Stomach smooth muscle (tissue), 2 donors: ENCODE measurements around the gene ATP8A1.

Experiments
- H3K27ac ChIP-seq: one replicate; pipeline ENCODE4 v1.7.0; 2013; ENCODE audit warnings: mild to moderate bottlenecking, low read length, inconsistent platforms
- H3K27me3 ChIP-seq, 2 donors: one replicate each; pipeline ENCODE4 v1.7.0; 2013; ENCODE audit warnings: low read length in 2 of 2; ENCODE audit not compliant: insufficient read depth in 2 of 2, control insufficient read depth in 1 of 2
- H3K36me3 ChIP-seq, 2 donors: one replicate each; pipeline ENCODE4 v1.7.0; 2013; ENCODE audit warnings: low read length in 2 of 2; ENCODE audit not compliant: control insufficient read depth in 2 of 2, insufficient read depth in 2 of 2
- H3K4me1 ChIP-seq: one replicate; pipeline ENCODE4 v1.7.0; 2013; ENCODE audit warnings: low read length; ENCODE audit not compliant: control insufficient read depth, insufficient read depth
- H3K4me3 ChIP-seq, 2 donors: one replicate each; pipeline ENCODE4 v1.7.0; 2013; ENCODE audit warnings: low read length in 2 of 2
- H3K9ac ChIP-seq, 2 donors: one replicate each; pipeline ENCODE4 v1.7.0; 2013; ENCODE audit warnings: low read length in 2 of 2, mild to moderate bottlenecking in 1 of 2
- H3K9me3 ChIP-seq, 2 donors: one replicate each; pipeline ENCODE4 v1.7.0; 2013; ENCODE audit warnings: low read length in 2 of 2; ENCODE audit not compliant: control insufficient read depth in 2 of 2
- donor health status: healthy.
- donor health status: Pancreatic carcinoma.

Gene ATP8A1

GRCh38 chr4:42607011-42607726, 49.7 kb downstream of the ATP8A1 start:
- Histone ChIP-seq H3K9me3 (no peaks in the 10 kb centered on the region), H3K36me3 (no peaks in the 10 kb centered on the region), H3K4me3 (no peak overlapping the region), H3K27me3 (no peaks in the 10 kb centered on the region), H3K9ac (no peak overlapping the region), H3K4me1 (no peaks in the 10 kb centered on the region), H3K27ac (no peak overlapping the region)

DNA sequence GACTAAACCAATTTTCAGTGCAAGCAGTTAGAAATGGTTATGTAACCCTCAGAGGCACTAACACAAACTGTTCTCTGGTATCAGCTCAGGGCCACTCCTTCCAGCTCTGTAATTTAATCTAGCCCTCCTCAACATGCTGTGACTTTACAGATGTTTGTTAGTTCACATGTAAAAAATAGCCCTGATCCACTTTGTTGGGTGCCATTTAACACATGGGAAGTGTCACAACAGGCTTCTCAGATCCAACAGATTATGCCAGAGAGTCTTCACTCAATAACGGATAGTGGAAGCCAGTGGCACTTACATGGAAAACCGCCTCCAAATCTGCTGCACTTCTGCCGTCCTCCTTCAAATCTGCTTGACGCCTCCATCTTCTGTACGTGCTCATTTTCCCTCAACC, 51.6 kb downstream of the ATP8A1 start:
- Histone ChIP-seq H3K9me3 (no peaks in the 10 kb centered on the region), H3K4me3 (no peak overlapping the region), H3K9ac (no peak overlapping the region), H3K4me1 (no peaks in the 10 kb centered on the region), H3K27ac (no peak overlapping the region), H3K36me3 (no peaks in the 10 kb centered on the region), H3K27me3 (no peaks in the 10 kb centered on the region)

DNA sequence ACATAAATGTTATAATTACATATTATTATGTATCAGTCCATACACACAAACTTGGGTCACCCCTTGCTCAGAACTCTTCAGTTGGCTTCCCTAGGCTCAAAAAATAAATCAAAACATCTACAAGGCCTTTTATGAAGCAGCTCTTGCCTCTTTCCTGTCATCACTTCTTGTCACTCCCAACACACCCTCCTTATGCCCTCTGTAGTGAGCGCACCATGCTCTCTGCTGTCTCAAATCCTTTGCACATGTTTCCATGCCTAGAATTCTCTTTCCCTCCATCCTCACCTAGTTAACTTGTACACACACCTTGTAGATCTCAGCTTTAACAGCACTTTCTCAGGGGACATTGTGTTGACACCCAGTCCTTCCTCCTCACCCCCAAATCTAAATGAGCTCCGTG, 53.0 kb downstream of the ATP8A1 start:
- H3K27me3 ChIP-seq = no peaks in the 10 kb centered on the region
- H3K9ac ChIP-seq = no peak overlapping the region
- H3K36me3 ChIP-seq = no peaks in the 10 kb centered on the region
- H3K4me1 ChIP-seq = no peaks in the 10 kb centered on the region
- no peak overlapping the region for H3K27ac ChIP-seq
- H3K9me3 ChIP-seq = no peaks in the 10 kb centered on the region
- no peak overlapping the region for H3K4me3 ChIP-seq

GRCh38 chr4:42600578-42600977, 56.3 kb downstream of the ATP8A1 start:
- H3K27me3 ChIP-seq = no peaks in the 10 kb centered on the region
- H3K27ac ChIP-seq = no peak overlapping the region
- no peak overlapping the region for H3K4me3 ChIP-seq
- no peaks in the 10 kb centered on the region for H3K9me3 ChIP-seq
- no peaks in the 10 kb centered on the region for H3K4me1 ChIP-seq
- no peak overlapping the region for H3K9ac ChIP-seq
- H3K36me3 ChIP-seq = no peaks in the 10 kb centered on the region

GRCh38 chr4:42596918-42597317, 60.0 kb downstream of the ATP8A1 start:
- Histone ChIP-seq H3K27ac (no peak overlapping the region), H3K27me3 (no peaks in the 10 kb centered on the region), H3K9me3 (no peaks in the 10 kb centered on the region), H3K9ac (no peak overlapping the region), H3K36me3 (no peaks in the 10 kb centered on the region), H3K4me3 (no peak overlapping the region), H3K4me1 (no peaks in the 10 kb centered on the region)

DNA sequence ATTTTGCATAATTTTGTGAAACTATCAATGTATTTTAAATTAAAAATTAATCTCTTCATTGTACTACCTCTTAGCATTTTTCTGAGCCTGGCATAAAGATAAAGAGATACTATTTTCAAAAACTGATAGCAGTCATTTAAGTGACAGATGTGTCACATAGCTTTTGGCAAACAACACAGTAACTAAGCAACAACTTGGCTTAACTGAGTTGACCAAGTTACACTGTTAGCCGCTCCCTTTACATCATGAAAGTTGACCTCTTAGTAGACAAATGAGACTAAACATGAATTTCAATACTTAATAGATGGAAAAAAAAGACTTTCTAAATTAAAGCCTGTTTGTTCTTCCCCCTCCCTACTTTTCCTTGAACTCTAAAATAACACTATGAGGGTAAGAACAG, 62.0 kb downstream of the ATP8A1 start:
- Histone ChIP-seq H3K4me3 (no peak overlapping the region), H3K4me1 (no peaks in the 10 kb centered on the region), H3K27me3 (no peaks in the 10 kb centered on the region), H3K9me3 (no peaks in the 10 kb centered on the region), H3K27ac (no peak overlapping the region), H3K9ac (no peak overlapping the region), H3K36me3 (no peaks in the 10 kb centered on the region)

GRCh38 chr4:42588909-42589308, 68.0 kb downstream of the ATP8A1 start:
- Histone ChIP-seq H3K4me1 (no peaks in the 10 kb centered on the region), H3K9me3 (no peaks in the 10 kb centered on the region), H3K4me3 (no peak overlapping the region), H3K36me3 (peaks cover 3 to 4% of the 10 kb centered on the region in 2 donors), H3K27me3 (no peaks in the 10 kb centered on the region), H3K9ac (no peak overlapping the region), H3K27ac (no peak overlapping the region)

DNA sequence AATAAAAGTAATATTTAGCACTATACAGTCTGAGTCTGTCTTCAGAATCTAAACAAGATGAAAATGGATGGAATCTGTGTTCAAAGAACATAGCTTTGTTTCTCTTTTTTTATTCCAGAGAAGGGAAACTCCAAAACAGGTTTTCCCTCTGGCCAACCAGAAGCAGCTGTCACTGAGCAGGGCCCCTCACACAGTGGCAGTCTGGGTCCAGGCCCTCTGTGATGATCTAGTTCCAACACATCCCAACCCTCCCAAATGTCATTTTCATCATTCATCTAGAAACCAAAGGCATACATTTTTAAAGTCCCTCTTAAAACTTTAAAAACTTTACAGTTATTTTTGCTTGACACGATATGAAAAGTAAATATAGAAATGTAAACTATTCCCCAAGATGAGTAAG, 70.1 kb downstream of the ATP8A1 start:
- no peaks in the 10 kb centered on the region for H3K9me3 ChIP-seq
- no peak overlapping the region for H3K9ac ChIP-seq
- H3K4me1 ChIP-seq = no peaks in the 10 kb centered on the region
- H3K36me3 ChIP-seq = peaks cover 3 to 4% of the 10 kb centered on the region in 2 donors
- H3K4me3 ChIP-seq = no peak overlapping the region
- H3K27me3 ChIP-seq = no peaks in the 10 kb centered on the region
- no peak overlapping the region for H3K27ac ChIP-seq

- no peaks in the 10 kb centered on the region for H3K9me3 ChIP-seq
These were observed 77.0 kb downstream of the ATP8A1 start for GRCh38 chr4:42579903-42580302.

GRCh38 chr4:42578187-42578586, 78.7 kb downstream of the ATP8A1 start:
- Histone ChIP-seq H3K4me1 (no peaks in the 10 kb centered on the region), H3K27me3 (no peaks in the 10 kb centered on the region), H3K4me3 (no peak overlapping the region), H3K9me3 (no peaks in the 10 kb centered on the region), H3K9ac (no peak overlapping the region), H3K27ac (no peak overlapping the region), H3K36me3 (no peaks in the 10 kb centered on the region)

More at GRCh38 chr4:42579903-42580302, 77.0 kb downstream of the ATP8A1 start:
- H3K4me1 ChIP-seq = no peaks in the 10 kb centered on the region
- no peak overlapping the region for H3K27ac ChIP-seq
- no peak overlapping the region for H3K4me3 ChIP-seq
- no peaks in the 10 kb centered on the region for H3K27me3 ChIP-seq
- no peak overlapping the region for H3K9ac ChIP-seq
- no peaks in the 10 kb centered on the region for H3K36me3 ChIP-seq

GRCh38 chr4:42574870-42575430, 82.0 kb downstream of the ATP8A1 start:
- Histone ChIP-seq H3K9ac (no peak overlapping the region), H3K27me3 (no peaks in the 10 kb centered on the region)

More at GRCh38 chr4:42574870-42575430, 82.0 kb downstream of the ATP8A1 start:
- Histone ChIP-seq H3K9me3 (no peaks in the 10 kb centered on the region), H3K4me3 (no peak overlapping the region), H3K36me3 (no peaks in the 10 kb centered on the region), H3K27ac (no peak overlapping the region), H3K4me1 (peaks cover 6% of the 10 kb centered on the region)
